LNCaP clone FGC (cell line): ENCODE results near the gene MAST4.

Experiments
- DNase-seq: peaks from one replicate; pipeline ENCODE4 v3.0.0-alpha.2; 2011; ENCODE audit warnings: low read depth
- H3K4me3 ChIP-seq: 2 replicates; pipeline ENCODE4 v1.5.1; 2011; ENCODE audit warnings: mild to moderate bottlenecking, low read depth, low read length, control low read depth
- CTCF ChIP-seq: IDR thresholded peaks from 2 replicates; pipeline ENCODE4 v1.5.1; 2012; ENCODE audit warnings: mild to moderate bottlenecking; ENCODE audit not compliant: control insufficient read depth, insufficient read depth; ENCODE audit errors: extremely low read depth

MAST4 gene

GRCh38 chr5:66981266-66982055 lies 385.3 kb downstream of the MAST4 start:
- DNase-seq: peak; percentile 88
- no peak overlapping the region for H3K4me3 ChIP-seq
- no peak for TF ChIP-seq CTCF

- H3K4me3 ChIP-seq: no peak overlapping the region
- DNase-seq: no peak
- no peak for TF ChIP-seq CTCF
These were observed 385.8 kb downstream of the MAST4 start for GRCh38 chr5:66982056-66982387.

GRCh38 chr5:66982470-66982869 lies 386.3 kb downstream of the MAST4 start:
- DNase-seq: no peak
- no peak overlapping the region for H3K4me3 ChIP-seq
- no peak for TF ChIP-seq CTCF

- no peak for DNase-seq
- no peak overlapping the region for H3K4me3 ChIP-seq
- no peak for TF ChIP-seq CTCF
These were observed 389.2 kb downstream of the MAST4 start for GRCh38 chr5:66985417-66985816.

GRCh38 chr5:66986009-66986408 lies 389.8 kb downstream of the MAST4 start:
- TF ChIP-seq CTCF: no peak
- no peak overlapping the region for H3K4me3 ChIP-seq
- no peak for DNase-seq

GRCh38 chr5:66986534-66986933 lies 390.3 kb downstream of the MAST4 start:
- no peak for TF ChIP-seq CTCF
- no peak overlapping the region for H3K4me3 ChIP-seq
- no peak for DNase-seq

- no peak overlapping the region for H3K4me3 ChIP-seq
- no peak for DNase-seq
- no peak for TF ChIP-seq CTCF
These were observed 390.9 kb downstream of the MAST4 start for GRCh38 chr5:66987126-66987525.
